ENCODE data around the gene IRF9.

Gene IRF9

DNA sequence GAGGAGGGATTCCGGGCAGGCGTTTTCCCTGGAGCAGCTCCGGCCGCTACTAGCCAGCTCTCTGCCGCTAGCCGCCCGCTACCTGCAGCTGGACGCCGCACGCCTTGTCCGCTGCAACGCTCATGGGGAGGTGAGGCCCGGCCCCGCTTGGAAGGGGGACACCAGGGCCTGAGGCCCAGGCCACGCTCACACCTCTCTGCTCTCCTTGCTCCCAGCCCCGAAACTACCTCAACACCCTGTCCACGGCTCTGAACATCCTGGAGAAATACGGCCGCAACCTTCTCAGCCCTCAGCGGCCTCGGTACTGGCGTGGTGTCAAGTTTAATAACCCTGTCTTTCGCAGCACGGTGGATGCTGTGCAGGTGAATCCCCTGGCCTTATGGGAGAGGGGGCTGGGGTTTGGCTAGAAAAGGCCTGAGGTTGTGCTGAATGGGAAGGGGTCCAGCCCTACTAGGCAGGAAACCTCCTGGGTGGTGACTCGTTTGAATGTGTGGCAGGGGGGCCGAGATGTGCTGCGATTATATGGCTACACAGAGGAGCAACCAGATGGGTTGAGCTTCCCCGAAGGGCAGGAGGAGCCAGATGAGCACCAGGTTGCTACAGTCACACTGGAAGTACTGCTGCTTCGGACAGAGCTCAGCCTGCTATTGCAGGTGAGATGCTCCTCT lies 13.2 kb upstream of the IRF9 start:
- no peak for DNase-seq (ENCODE audit: low read depth in 2 of 2)

DNA sequence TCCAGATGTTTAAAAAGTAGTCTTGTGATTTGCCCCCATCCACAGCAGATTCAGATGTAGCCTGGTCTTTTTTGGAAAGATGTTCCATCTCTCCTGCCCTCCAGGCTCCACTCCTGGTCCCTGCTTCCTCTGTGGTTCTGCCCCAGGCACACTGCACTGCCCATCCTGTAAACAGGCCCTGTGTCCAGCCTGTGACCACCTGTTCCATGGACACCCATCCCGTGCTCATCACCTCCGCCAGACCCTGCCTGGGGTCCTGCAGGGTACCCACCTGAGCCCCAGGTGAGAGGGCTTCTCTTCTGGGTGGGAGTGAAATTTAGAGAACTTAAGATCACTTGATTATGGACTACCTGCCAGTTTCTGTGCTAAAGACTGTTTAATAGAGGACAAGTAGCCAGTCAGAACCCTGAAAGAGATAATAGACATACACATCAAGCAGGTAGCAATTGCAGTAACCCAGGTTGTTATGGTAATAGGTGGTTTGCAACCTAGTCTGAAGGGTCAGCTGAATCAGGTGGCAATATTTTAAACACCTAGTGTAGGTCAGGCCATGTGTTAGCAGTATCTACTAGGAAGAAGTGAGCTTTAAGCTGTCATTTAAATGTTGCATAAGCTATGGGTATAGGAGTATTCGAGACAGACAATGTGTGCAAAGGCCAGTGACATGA lies 11.6 kb upstream of the IRF9 start:
- DNase-seq (ENCODE audit: low read depth in 2 of 2), result no peak

GRCh38 chr14:24150061-24150460 lies 11.0 kb upstream of the IRF9 start:
- DNase-seq (ENCODE audit: low read depth in 2 of 2), result no peak

DNA sequence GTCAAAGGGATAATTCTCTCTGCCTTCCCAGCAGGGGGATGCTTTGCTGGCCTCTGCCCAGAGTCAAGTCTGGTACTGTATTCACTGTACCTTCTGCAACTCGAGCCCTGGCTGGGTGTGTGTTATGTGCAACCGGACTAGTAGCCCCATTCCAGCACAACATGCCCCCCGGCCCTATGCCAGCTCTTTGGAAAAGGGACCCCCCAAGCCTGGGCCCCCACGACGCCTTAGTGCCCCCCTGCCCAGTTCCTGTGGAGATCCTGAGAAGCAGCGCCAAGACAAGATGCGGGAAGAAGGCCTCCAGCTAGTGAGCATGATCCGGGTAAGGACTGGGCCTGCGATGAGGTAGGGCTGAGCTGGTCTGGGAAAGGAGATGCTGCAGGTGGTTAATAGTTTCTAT lies 10.5 kb upstream of the IRF9 start:
- no peak for DNase-seq (ENCODE audit: low read depth in 2 of 2)

GRCh38 chr14:24150993-24151392 lies 10.1 kb upstream of the IRF9 start:
- DNase-seq (ENCODE audit: low read depth in 2 of 2), result no peak

- no peak for DNase-seq (ENCODE audit: low read depth in 2 of 2)
These were observed 9.5 kb upstream of the IRF9 start for GRCh38 chr14:24151404-24152080.

- no peak for DNase-seq (ENCODE audit: low read depth in 2 of 2)
These were observed 6.0 kb upstream of the IRF9 start for GRCh38 chr14:24155100-24155499.

GRCh38 chr14:24156840-24157239 lies 4.2 kb upstream of the IRF9 start:
- no peak for DNase-seq (ENCODE audit: low read depth in 2 of 2)

DNA sequence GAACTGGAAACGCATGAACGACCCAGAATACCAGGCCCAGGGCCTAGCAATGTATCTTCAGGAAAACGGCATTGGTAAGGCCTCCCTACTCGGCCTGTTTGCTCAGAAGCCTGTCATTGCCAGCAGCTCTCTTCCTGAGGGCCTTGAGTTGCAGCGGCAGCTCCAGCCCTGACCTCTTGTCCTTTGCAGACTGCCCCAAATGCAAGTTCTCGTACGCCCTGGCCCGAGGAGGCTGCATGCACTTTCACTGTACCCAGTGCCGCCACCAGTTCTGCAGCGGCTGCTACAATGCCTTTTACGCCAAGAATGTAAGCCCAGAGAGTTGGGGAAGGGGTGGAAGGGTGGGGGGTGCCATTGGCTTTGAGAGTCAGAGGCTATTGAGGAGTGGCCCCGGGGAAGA lies 3.7 kb upstream of the IRF9 start:
- DNase-seq (ENCODE audit: low read depth in 2 of 2), result no peak

GRCh38 chr14:24159777-24160498 lies 1.1 kb upstream of the IRF9 start:
- no peak for DNase-seq (ENCODE audit: low read depth in 2 of 2)

DNA sequence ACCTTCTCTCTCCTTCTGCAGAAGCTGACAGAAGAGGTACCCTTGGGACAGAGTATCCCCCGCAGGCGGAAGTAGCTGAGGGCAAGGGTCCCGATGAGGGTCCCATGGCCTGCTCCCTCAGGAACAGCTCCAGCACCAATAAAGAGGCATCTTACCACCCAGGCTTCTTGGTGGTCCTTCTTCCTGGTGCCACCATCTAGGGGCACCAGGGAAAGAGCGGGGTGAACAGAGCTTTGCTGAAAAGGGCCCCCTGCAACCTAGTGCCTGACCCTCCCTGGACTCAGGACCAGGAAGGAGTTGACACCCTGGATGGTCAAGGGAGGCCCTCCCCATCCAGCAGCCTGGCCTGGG lies 591 bp upstream of the IRF9 start:
- DNase-seq (ENCODE audit: low read depth in 2 of 2), result no peak

- no peak for DNase-seq (ENCODE audit: low read depth in 2 of 2)
These were observed 1.0 kb downstream of the IRF9 start for GRCh38 chr14:24162093-24162492.

GRCh38 chr14:24164518-24164991 lies 3.5 kb downstream of the IRF9 start:
- no peak for DNase-seq (ENCODE audit: low read depth in 2 of 2)

DNA sequence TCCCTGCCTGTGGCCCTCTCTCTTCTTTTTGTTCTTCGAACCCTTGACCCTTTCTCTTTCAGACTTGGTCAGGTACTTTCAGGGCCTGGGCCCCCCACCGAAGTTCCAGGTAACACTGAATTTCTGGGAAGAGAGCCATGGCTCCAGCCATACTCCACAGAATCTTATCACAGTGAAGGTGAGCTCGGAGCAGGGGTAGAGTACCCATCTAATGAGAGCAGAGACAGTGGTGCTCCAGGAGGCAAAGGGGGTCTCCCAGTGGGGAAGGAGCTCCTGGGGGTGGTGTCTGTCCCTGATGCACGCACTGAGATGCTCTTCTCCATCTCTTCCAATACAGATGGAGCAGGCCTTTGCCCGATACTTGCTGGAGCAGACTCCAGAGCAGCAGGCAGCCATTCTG lies 4.7 kb downstream of the IRF9 start:
- DNase-seq (ENCODE audit: low read depth in 2 of 2), result no peak

GRCh38 chr14:24167469-24168114 lies 6.5 kb downstream of the IRF9 start:
- DNase-seq (ENCODE audit: low read depth in 2 of 2), result no peak

- peak; percentile 43 to 58 for DNase-seq (ENCODE audit: low read depth in 2 of 2)
These were observed 10.6 kb downstream of the IRF9 start, which contains the start of gene REC8 for GRCh38 chr14:24171422-24172260. TSS of gene REC8 (plus strand) at chr14:24172080. CDS start at chr14:24172553, 473 bp downstream.

GRCh38 chr14:24172261-24172860 lies 11.3 kb downstream of the IRF9 start:
- no peak for DNase-seq (ENCODE audit: low read depth in 2 of 2)

DNA sequence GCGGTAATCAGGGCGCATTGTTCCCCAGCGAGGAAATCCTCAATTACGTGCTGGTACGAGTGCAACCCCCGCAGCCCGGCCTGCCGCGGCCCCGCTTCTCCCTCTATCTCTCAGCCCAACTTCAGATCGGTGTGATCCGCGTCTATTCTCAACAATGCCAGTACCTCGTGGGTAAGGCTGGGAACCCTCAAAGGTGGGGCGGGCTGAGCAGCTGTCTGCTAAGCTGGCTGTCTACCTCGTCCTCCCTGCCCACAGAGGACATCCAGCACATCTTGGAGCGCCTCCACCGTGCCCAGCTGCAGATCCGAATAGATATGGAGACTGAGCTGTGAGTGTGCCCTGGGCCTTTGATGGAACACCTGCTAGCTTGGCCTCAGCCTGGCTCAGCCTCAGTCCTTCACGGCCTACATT lies 11.8 kb downstream of the IRF9 start:
- no peak for DNase-seq (ENCODE audit: low read depth in 2 of 2)

DNA sequence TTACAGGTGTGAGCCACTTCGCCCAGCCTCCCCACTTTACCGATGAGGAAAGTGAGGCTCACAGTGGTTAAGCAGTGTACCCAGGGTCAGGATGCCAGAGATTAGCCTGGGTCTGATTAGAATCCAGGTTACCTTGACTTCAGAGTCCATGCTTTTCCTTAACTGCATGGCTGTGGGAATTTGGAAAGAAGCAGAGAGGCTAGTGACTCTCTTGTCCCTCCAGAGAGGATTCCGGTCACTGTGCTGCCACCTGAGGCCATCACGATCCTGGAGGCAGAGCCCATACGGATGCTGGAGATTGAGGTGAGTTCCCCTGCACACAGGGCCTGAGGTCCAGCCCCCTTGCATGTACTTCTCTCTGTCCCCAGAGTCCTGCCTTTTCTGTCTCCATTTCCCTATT lies 15.5 kb downstream of the IRF9 start:
- no peak for DNase-seq (ENCODE audit: low read depth in 2 of 2)

- DNase-seq (ENCODE audit: low read depth in 2 of 2), result no peak
These were observed 16.2 kb downstream of the IRF9 start for GRCh38 chr14:24177041-24177825.
